CD14-positive monocyte (primary cell): ENCODE data around the gene C15orf61. TPM values are rescaled to one million over a fixed set of nuclear protein-coding genes. Genes with fewer than 3 reads are reported as not detected.

Experiments
- DNase-seq, 3 donors: peaks; one replicate each; pipeline ENCODE4 v3.0.0-alpha.2; 2011 to 2022
- H2AFZ ChIP-seq: 2 replicates; pipeline ENCODE4 v1.6.0; 2012; ENCODE audit warnings: mild to moderate bottlenecking, low read depth, low read length, inconsistent platforms; ENCODE audit not compliant: insufficient read depth, poor library complexity, severe bottlenecking
- H3K27ac ChIP-seq, 2 donors: 1 replicate in 1 of 2; 2 replicates in 1 of 2; pipeline ENCODE4 v1.5.1; 2012 to 2013; ENCODE audit warnings: low read length in 2 of 2, control low read depth in 1 of 2, inconsistent platforms in 1 of 2, low read depth in 1 of 2, mild to moderate bottlenecking in 1 of 2
- H3K27me3 ChIP-seq, 2 donors: one replicate each; pipeline versions ENCODE4 v1.6.0 to v1.6.1; 2011 to 2013; ENCODE audit warnings: low read length in 2 of 2; ENCODE audit not compliant: control insufficient read depth in 2 of 2, insufficient read depth in 2 of 2
- H3K36me3 ChIP-seq, 2 donors: replicated peaks in 1 of 2; 1 replicate in 1 of 2; 2 replicates in 1 of 2; pipeline versions ENCODE4 v1.5.1 to v1.6.1; 2012 to 2013; ENCODE audit warnings: low read length in 2 of 2, control low read depth in 1 of 2, inconsistent platforms in 1 of 2, mild to moderate bottlenecking in 1 of 2; ENCODE audit not compliant: insufficient read depth in 2 of 2, control insufficient read depth in 1 of 2
- H3K4me1 ChIP-seq, 2 donors: 1 replicate in 1 of 2; 2 replicates in 1 of 2; pipeline versions ENCODE4 v1.5.1 to v1.6.1; 2012 to 2013; ENCODE audit warnings: low read length in 2 of 2, control low read depth in 1 of 2, inconsistent platforms in 1 of 2, mild to moderate bottlenecking in 1 of 2, moderate library complexity in 1 of 2; ENCODE audit not compliant: insufficient read depth in 2 of 2, control insufficient read depth in 1 of 2
- H3K4me2 ChIP-seq: replicated peaks from 2 replicates; pipeline ENCODE3; 2012; ENCODE audit warnings: low read length, moderate library complexity, mild to moderate bottlenecking; ENCODE audit not compliant: poor library complexity, severe bottlenecking; ENCODE audit errors: extremely low read depth
- H3K4me3 ChIP-seq, 3 experiments: fragments of 200-600 bp in 1 of 3; sonication (generic) in 1 of 3; replicated peaks in 1 of 3; 1 replicate in 2 of 3; 2 replicates in 1 of 3; pipeline ENCODE4 v1.5.1; 2011 to 2013; ENCODE audit warnings: low read length in 3 of 3, mild to moderate bottlenecking in 3 of 3, control low read depth in 2 of 3, low read depth in 2 of 3, inconsistent platforms in 1 of 3, moderate library complexity in 1 of 3
- H3K79me2 ChIP-seq: 2 replicates; pipeline ENCODE4 v1.6.0; 2012; ENCODE audit warnings: mild to moderate bottlenecking, control low read depth, inconsistent platforms, low read length, moderate library complexity; ENCODE audit not compliant: insufficient read depth
- H3K9ac ChIP-seq: 2 replicates; pipeline ENCODE4 v1.6.0; 2017; ENCODE audit warnings: low read length, mild to moderate bottlenecking; ENCODE audit not compliant: insufficient read depth, poor library complexity, severe bottlenecking
- H3K9me3 ChIP-seq, 2 donors: replicated peaks in 1 of 2; 1 replicate in 1 of 2; 2 replicates in 1 of 2; pipeline versions ENCODE4 v1.5.1 to v1.6.1; 2012 to 2013; ENCODE audit warnings: low read length in 2 of 2, control low read depth in 1 of 2; ENCODE audit not compliant: control insufficient read depth in 1 of 2, insufficient read depth in 1 of 2
- H4K20me1 ChIP-seq: 2 replicates; pipeline ENCODE4 v1.6.0; 2012; ENCODE audit warnings: mild to moderate bottlenecking, low read length, control low read depth, moderate library complexity; ENCODE audit not compliant: insufficient read depth
- H3K27ac Mint-ChIP-seq, 7 donors: one replicate each; pipeline ENCODE4 v1.8.0; 2020; ENCODE audit warnings: mild to moderate bottlenecking in 7 of 7, mixed read lengths in 7 of 7, moderate library complexity in 6 of 7, inconsistent platforms in 2 of 7
- H3K27me3 Mint-ChIP-seq, 3 donors: one replicate each; pipeline ENCODE4 v1.8.0; 2021 to 2022; ENCODE audit warnings: low read depth in 3 of 3, mild to moderate bottlenecking in 3 of 3, mixed read lengths in 3 of 3, moderate library complexity in 3 of 3, inconsistent platforms in 1 of 3
- H3K36me3 Mint-ChIP-seq, 2 donors: one replicate each; pipeline ENCODE4 v1.8.0; 2020; ENCODE audit warnings: mixed read lengths in 2 of 2, inconsistent platforms in 1 of 2, mild to moderate bottlenecking in 1 of 2
- H3K4me1 Mint-ChIP-seq: one replicate; pipeline ENCODE4 v1.8.0; 2020; ENCODE audit warnings: mild to moderate bottlenecking, mixed read lengths
- H3K4me3 Mint-ChIP-seq, 2 donors: one replicate each; pipeline ENCODE4 v1.8.0; 2020; ENCODE audit warnings: mild to moderate bottlenecking in 2 of 2, mixed read lengths in 2 of 2, moderate library complexity in 1 of 2
- H3K9me3 Mint-ChIP-seq, 7 donors: one replicate each; pipeline ENCODE4 v1.8.0; 2020 to 2022; ENCODE audit warnings: mixed read lengths in 7 of 7, mild to moderate bottlenecking in 6 of 7, moderate library complexity in 6 of 7, inconsistent platforms in 2 of 7
- CTCF ChIP-seq: fragments of 200-600 bp; IDR thresholded peaks from one replicate; pipeline ENCODE4 v1.8.0; 2022; ENCODE audit warnings: antibody characterized with exemption, mild to moderate bottlenecking
- WGBS: methylation state at CpG from one replicate; pipeline ENCODE4 v1.1.5; 2013; ENCODE audit warnings: missing lambda C conversion rate; ENCODE audit not compliant: insufficient coverage; 5-methylcytosine and 5-hydroxymethylcytosine counted together
- intact Hi-C, 2 donors: fragments of 100-400 bp; cut with micrococcal nuclease; formaldehyde crosslinking; loops; one replicate each; pipeline versions ENCODE4 v1.15.0 to v1.15.1; 2023
- polyA plus RNA-seq, 3 donors: library from polyadenylated mRNA; depleted of rRNA in 1 of 3; unstranded in 2 of 3; stranded (reverse) in 1 of 3; fragments of 300-500 nt in 2 of 3; fragments of >200 nt in 1 of 3; fragmentation: Illumina TruSeq in 2 of 3; gene quantifications; 1 replicate in 2 of 3; 2 replicates in 1 of 3; pipeline ENCODE4 v1.2.3, GENCODE V29; 2012 to 2021

C15orf61 gene
- polyA plus RNA-seq, 3 donors: 3.2 to 3.9 (median 3.6) TPM

- H3K27me3 Mint-ChIP-seq: no peaks in the 10 kb centered on the region
Measured at GRCh38 chr15:67569668-67570067, 48.7 kb downstream of the C15orf61 start.

GRCh38 chr15:67570875-67571647, 50.1 kb downstream of the C15orf61 start:
- H4K20me1 ChIP-seq: no peaks in the 10 kb centered on the region
- no peak overlapping the region for H3K4me2 ChIP-seq
- peaks cover 5 to 34% of the 10 kb centered on the region in 2 donors for H3K36me3 ChIP-seq
- Mint-ChIP-seq H3K4me1 (peaks cover 14% of the 10 kb centered on the region), H3K27me3 (no peaks in the 10 kb centered on the region), H3K27ac (peak overlapping the region in 1 of 7 donors; percentile 18), H3K36me3 (peaks cover 33 to 42% of the 10 kb centered on the region in 2 donors), H3K4me3 (no peak overlapping the region), H3K9me3 (peaks cover 0 to 13% (median 5%) of the 10 kb centered on the region in 7 donors)
- no peaks in the 10 kb centered on the region for H3K79me2 ChIP-seq
- no peak overlapping the region for H3K9ac ChIP-seq
- H3K4me3 ChIP-seq: no peak overlapping the region
- H3K4me1 ChIP-seq: no peaks in the 10 kb centered on the region
- WGBS: 80% methylated on average over 1 of the region's 4 CpGs
- no peak overlapping the region for H2AFZ ChIP-seq
- no peaks in the 10 kb centered on the region for H3K27me3 ChIP-seq
- peaks cover 0 to 3% of the 10 kb centered on the region in 2 donors for H3K9me3 ChIP-seq
- no peak for TF ChIP-seq CTCF
- intact Hi-C loops: no loop called here
- H3K27ac ChIP-seq: no peak overlapping the region
- DNase-seq: no peak

More at GRCh38 chr15:67569668-67570067, 48.7 kb downstream of the C15orf61 start:
- peaks cover 10% of the 10 kb centered on the region for H3K4me1 Mint-ChIP-seq
- Histone ChIP-seq H3K36me3 (peaks cover 5 to 36% of the 10 kb centered on the region in 2 donors), H3K27ac (no peak overlapping the region), H3K4me3 (no peak overlapping the region), H2AFZ (no peak overlapping the region), H3K4me1 (no peaks in the 10 kb centered on the region), H4K20me1 (no peaks in the 10 kb centered on the region), H3K9ac (no peak overlapping the region), H3K27me3 (no peaks in the 10 kb centered on the region), H3K79me2 (no peaks in the 10 kb centered on the region), H3K9me3 (peaks cover 0 to 3% of the 10 kb centered on the region in 2 donors), H3K4me2 (no peak overlapping the region)
- peak overlapping the region in 1 of 7 donors; percentile 55 for H3K27ac Mint-ChIP-seq
- intact Hi-C loops: no loop called here
- peaks cover 40 to 52% of the 10 kb centered on the region in 2 donors for H3K36me3 Mint-ChIP-seq
- H3K4me3 Mint-ChIP-seq: no peak overlapping the region
- 100% methylated on average over 2 of the region's 3 CpGs for WGBS
- H3K9me3 Mint-ChIP-seq: peaks cover 0 to 13% (median 5%) of the 10 kb centered on the region in 7 donors
- no peak for TF ChIP-seq CTCF
- DNase-seq: no peak
